WTC11 (cell line): ENCODE data around the gene PLPP1.

Source experiments
- CTCF ChIP-seq: fragments of 200-600 bp; IDR thresholded peaks from 2 replicates; pipeline ENCODE4 v1.8.0; 2022; ENCODE audit warnings: antibody characterized with exemption
- FOXK1 ChIP-seq: sonication (generic); formaldehyde crosslinking; IDR thresholded peaks from 2 replicates; pipeline ENCODE4 v1.8.0; 2022; ENCODE audit warnings: mild to moderate bottlenecking, moderate library complexity, missing genetic modification reagents
- NFYB ChIP-seq: sonication (generic); formaldehyde crosslinking; conservative IDR thresholded peaks from 2 replicates; pipeline ENCODE4 v1.8.0; 2022; ENCODE audit warnings: low read depth, missing genetic modification reagents
- SOX15 ChIP-seq: fragments of 250-450 bp; sonication (Bioruptor Pico); IDR thresholded peaks from 2 replicates; pipeline ENCODE4 v1.9.0; 2021; ENCODE audit warnings: mild to moderate bottlenecking

GRCh38 chr5:55418994-55419968, 115.5 kb downstream of the PLPP1 start:
- no peak for TF ChIP-seq CTCF
- TF ChIP-seq NFYB (CRISPR knock-in tag): no peak
- no peak for TF ChIP-seq FOXK1
- no peak for TF ChIP-seq SOX15 (CRISPR knock-in tag)
